ENCODE measurements around the gene CTPS2. TPM values are rescaled to one million over a fixed set of nuclear protein-coding genes. Genes with fewer than 3 reads are reported as not detected.

The CTPS2 gene
- total and polyA plus RNA-seq, 10 of the 15 experiments (the other 5 are each of a cell fraction or from before 2014, with no cell fraction given) = 5.9 to 17.8 (median 14.2) TPM

DNA sequence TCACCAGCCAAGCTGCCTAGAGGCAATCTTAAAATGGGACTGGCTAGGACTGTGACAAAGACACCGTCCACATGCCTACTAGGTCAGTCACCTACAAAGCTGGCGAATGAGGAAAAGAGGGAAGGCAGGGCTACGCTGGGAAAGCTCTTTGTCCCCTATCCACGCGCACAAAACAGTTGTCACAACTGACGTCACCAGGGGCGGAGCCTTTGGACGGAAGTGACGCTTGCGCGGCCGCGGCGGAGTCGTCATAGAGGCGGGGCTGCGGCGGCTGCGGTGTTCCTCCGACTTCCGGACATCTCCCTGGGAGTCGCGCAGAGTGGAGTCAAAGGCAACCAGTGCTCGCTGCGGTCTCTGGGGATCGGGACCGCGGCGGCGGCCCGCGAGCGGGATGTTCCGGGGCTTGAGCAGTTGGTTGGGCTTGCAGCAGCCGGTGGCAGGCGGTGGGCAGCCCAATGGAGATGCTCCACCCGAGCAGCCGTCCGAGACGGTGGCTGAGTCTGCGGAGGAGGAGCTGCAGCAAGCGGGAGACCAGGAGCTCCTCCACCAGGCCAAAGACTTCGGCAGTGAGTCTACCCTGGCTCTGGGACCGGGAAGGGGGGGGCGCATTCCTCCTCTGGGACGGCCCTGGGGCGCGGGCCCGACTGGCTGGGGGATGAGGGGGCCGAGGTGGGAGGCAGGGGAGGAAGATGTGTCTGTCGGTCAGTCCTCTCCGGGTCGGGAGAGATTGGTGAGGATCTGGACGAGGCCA, 7.0 kb upstream of the CTPS2 start, which contains the start of gene SYAP1 (continued):
- TF ChIP-seq, protein P1, sequence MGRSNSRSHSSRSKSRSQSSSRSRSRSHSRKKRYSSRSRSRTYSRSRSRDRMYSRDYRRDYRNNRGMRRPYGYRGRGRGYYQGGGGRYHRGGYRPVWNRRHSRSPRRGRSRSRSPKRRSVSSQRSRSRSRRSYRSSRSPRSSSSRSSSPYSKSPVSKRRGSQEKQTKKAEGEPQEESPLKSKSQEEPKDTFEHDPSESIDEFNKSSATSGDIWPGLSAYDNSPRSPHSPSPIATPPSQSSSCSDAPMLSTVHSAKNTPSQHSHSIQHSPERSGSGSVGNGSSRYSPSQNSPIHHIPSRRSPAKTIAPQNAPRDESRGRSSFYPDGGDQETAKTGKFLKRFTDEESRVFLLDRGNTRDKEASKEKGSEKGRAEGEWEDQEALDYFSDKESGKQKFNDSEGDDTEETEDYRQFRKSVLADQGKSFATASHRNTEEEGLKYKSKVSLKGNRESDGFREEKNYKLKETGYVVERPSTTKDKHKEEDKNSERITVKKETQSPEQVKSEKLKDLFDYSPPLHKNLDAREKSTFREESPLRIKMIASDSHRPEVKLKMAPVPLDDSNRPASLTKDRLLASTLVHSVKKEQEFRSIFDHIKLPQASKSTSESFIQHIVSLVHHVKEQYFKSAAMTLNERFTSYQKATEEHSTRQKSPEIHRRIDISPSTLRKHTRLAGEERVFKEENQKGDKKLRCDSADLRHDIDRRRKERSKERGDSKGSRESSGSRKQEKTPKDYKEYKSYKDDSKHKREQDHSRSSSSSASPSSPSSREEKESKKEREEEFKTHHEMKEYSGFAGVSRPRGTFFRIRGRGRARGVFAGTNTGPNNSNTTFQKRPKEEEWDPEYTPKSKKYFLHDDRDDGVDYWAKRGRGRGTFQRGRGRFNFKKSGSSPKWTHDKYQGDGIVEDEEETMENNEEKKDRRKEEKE (IDR thresholded peaks at IDR 0.05) = no peak
- TF ChIP-seq, protein P2, sequence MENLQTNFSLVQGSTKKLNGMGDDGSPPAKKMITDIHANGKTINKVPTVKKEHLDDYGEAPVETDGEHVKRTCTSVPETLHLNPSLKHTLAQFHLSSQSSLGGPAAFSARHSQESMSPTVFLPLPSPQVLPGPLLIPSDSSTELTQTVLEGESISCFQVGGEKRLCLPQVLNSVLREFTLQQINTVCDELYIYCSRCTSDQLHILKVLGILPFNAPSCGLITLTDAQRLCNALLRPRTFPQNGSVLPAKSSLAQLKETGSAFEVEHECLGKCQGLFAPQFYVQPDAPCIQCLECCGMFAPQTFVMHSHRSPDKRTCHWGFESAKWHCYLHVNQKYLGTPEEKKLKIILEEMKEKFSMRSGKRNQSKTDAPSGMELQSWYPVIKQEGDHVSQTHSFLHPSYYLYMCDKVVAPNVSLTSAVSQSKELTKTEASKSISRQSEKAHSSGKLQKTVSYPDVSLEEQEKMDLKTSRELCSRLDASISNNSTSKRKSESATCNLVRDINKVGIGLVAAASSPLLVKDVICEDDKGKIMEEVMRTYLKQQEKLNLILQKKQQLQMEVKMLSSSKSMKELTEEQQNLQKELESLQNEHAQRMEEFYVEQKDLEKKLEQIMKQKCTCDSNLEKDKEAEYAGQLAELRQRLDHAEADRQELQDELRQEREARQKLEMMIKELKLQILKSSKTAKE (IDR thresholded peaks at IDR 0.05; ENCODE audit: low read depth, poor library complexity, severe bottlenecking) = peak; percentile 44
- TF ChIP-seq CREB1 (IDR thresholded peaks at IDR 0.05; ENCODE audit: low read depth) (peak; percentile 99), RAD51 (IDR thresholded peaks at IDR 0.05) (no peak), ASH2L (IDR thresholded peaks at IDR 0.05; ENCODE audit: borderline replicate concordance, low read depth) (no peak), MTA3 (IDR thresholded peaks at IDR 0.05; ENCODE audit: borderline replicate concordance, low read length) (no peak), FOXK2 (IDR thresholded peaks at IDR 0.05) (no peak), CHD4 (IDR thresholded peaks at IDR 0.05) (no peak), ZNF217 (IDR thresholded peaks at IDR 0.05) (no peak), ESRRA (IDR thresholded peaks at IDR 0.05; ENCODE audit: low read length) (no peak), ATF7 (IDR thresholded peaks at IDR 0.05; ENCODE audit: low read depth) (peak; percentile 98), MEF2A (IDR thresholded peaks at IDR 0.05; ENCODE audit: insufficient read depth, low read depth, low read length) (0 out of 2 replicates have a peak, but pooled peaks have one; percentile 12), IRF4 (IDR thresholded peaks at IDR 0.05; ENCODE audit: low read depth, low read length) (peak; percentile 17; the same call in 1 of the 2 replicates), CBX5 (IDR thresholded peaks at IDR 0.05; ENCODE audit: low read depth) (no peak), HCFC1 (IDR thresholded peaks at IDR 0.05; ENCODE audit: low read length) (peak; percentile 53; the same call in 1 of the 2 replicates), TBL1XR1 (IDR thresholded peaks at IDR 0.05; ENCODE audit: low read depth, low read length) (peak; percentile 90), STAT1 (conservative IDR thresholded peaks at IDR 0.05) (no peak), KLF5 (IDR thresholded peaks at IDR 0.05; ENCODE audit: partially characterized antibody) (peak; percentile 44), TCF12 (IDR thresholded peaks at IDR 0.05; ENCODE audit: low read depth, low read length) (no peak; the same call in 1 of the 2 replicates), JUND (IDR thresholded peaks at IDR 0.05; ENCODE audit: low read depth, low read length) (0 out of 2 replicates have a peak, but pooled peaks have one; percentile 35), TCF3 (IDR thresholded peaks at IDR 0.05; ENCODE audit: borderline replicate concordance, insufficient read depth, low read depth, low read length) (no peak), RBBP5 (conservative IDR thresholded peaks at IDR 0.05) (no peak)
- TF ChIP-seq, protein P3, sequence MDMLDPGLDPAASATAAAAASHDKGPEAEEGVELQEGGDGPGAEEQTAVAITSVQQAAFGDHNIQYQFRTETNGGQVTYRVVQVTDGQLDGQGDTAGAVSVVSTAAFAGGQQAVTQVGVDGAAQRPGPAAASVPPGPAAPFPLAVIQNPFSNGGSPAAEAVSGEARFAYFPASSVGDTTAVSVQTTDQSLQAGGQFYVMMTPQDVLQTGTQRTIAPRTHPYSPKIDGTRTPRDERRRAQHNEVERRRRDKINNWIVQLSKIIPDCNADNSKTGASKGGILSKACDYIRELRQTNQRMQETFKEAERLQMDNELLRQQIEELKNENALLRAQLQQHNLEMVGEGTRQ (IDR thresholded peaks at IDR 0.05; ENCODE audit: borderline replicate concordance, low read depth, low read length) = no peak
